ENCODE results near the gene SAP30.

GRCh38 chr4:173370130-173370476 lies 651 bp upstream of the SAP30 start:
- no peak for TF ChIP-seq POLR2AphosphoS5 (IDR thresholded peaks at IDR 0.05; ENCODE audit: low read depth)
- TF ChIP-seq CTCF (conservative IDR thresholded peaks at IDR 0.05; ENCODE audit: low read depth in 2 of 2) = no peak
- TF ChIP-seq EZH2 (IDR thresholded peaks at IDR 0.05; ENCODE audit: low read depth, unreplicated experiment) = no peak
- no peak for TF ChIP-seq JUNB (IDR thresholded peaks at IDR 0.05; ENCODE audit: unreplicated experiment)

All from GM23338 (cell line).